Stomach (tissue), 4 donors: ENCODE data around the gene CRYL1.

Source experiments
- EP300 ChIP-seq: sonication (generic); formaldehyde crosslinking; IDR thresholded peaks from one replicate; pipeline ENCODE4 v1.6.1; 2017; ENCODE audit warnings: antibody characterized with exemption
- POLR2A ChIP-seq, 4 donors: fragments of 450-650 bp; IDR thresholded peaks; one replicate each; pipeline ENCODE4 v1.6.1; 2016; ENCODE audit warnings: antibody characterized with exemption in 4 of 4, control low read depth in 2 of 4, mild to moderate bottlenecking in 1 of 4, moderate library complexity in 1 of 4
- POLR2AphosphoS5 ChIP-seq, 3 donors: sonication (generic); formaldehyde crosslinking; IDR thresholded peaks; one replicate each; pipeline ENCODE4 v1.6.1; 2016; ENCODE audit warnings: antibody characterized with exemption in 3 of 3
- TF ChIP-seq, protein P1 (sequence below), 7 experiments: fragments of 450-650 bp in 4 of 7; fragments of 200-600 bp in 3 of 7; sonication (generic) in 3 of 7; IDR thresholded peaks; one replicate each; pipeline ENCODE4 v1.5.1; 2016 to 2019; ENCODE audit warnings: antibody characterized with exemption in 7 of 7, control low read depth in 2 of 7, mild to moderate bottlenecking in 1 of 7

DNA sequence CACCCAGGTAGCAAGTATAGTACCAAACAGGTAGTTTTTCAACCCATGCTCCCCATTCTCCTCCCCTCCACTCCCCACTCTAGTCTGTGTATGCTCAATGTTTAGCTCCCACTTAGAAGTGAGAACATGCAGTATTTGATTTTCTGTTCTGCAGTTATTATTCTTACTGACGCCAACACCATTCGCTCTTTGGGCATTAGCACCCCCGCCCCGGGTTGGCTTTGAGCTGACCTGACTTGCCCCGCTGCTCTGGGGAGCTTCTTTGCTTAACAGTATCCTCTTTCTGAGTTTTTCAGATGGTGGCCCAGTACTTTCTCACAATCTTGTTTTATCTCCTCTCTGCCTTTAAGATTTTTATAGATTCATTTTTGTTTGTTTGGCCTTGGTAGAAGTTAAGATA lies 138.7 kb downstream of the CRYL1 start:
- TF ChIP-seq EP300 (no peak), POLR2A (IDR thresholded peaks at IDR 0.05) (no peak), POLR2AphosphoS5 (IDR thresholded peaks at IDR 0.05) (no peak)
- TF ChIP-seq, protein P1, sequence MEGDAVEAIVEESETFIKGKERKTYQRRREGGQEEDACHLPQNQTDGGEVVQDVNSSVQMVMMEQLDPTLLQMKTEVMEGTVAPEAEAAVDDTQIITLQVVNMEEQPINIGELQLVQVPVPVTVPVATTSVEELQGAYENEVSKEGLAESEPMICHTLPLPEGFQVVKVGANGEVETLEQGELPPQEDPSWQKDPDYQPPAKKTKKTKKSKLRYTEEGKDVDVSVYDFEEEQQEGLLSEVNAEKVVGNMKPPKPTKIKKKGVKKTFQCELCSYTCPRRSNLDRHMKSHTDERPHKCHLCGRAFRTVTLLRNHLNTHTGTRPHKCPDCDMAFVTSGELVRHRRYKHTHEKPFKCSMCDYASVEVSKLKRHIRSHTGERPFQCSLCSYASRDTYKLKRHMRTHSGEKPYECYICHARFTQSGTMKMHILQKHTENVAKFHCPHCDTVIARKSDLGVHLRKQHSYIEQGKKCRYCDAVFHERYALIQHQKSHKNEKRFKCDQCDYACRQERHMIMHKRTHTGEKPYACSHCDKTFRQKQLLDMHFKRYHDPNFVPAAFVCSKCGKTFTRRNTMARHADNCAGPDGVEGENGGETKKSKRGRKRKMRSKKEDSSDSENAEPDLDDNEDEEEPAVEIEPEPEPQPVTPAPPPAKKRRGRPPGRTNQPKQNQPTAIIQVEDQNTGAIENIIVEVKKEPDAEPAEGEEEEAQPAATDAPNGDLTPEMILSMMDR (IDR thresholded peaks at IDR 0.05) = no peak
